Stimulated activated effector memory CD8-positive, alpha-beta T cell treated with anti-CD3 and anti-CD28 coated beads, Interleukin-12 subunit alpha, Interleukin-12 subunit beta, amount 100 ng/mL, for 72 hours (primary cell): ENCODE measurements around the gene GNL1.
A peak's percentile ranks its signal among the peaks of the same experiment; 100 is the strongest.

ENCODE experiments used
- ATAC-seq: fragments of 150-1000 bp; cut with Tn5 transposase; 2 replicates; pipeline ENCODE4 v1.10.0; 2021
- DNase-seq, 2 donors: peaks; one replicate each; pipeline ENCODE4 v3.0.0; 2021 to 2022; ENCODE audit warnings: low spot score in 2 of 2
- H3K27ac Mint-ChIP-seq: one replicate; pipeline ENCODE4 v1.8.0; 2022; ENCODE audit warnings: mild to moderate bottlenecking, mixed read lengths
- H3K36me3 Mint-ChIP-seq: one replicate; pipeline ENCODE4 v1.8.0; 2022; ENCODE audit warnings: mild to moderate bottlenecking, mixed read lengths
- H3K4me1 Mint-ChIP-seq: one replicate; pipeline ENCODE4 v1.8.0; 2022; ENCODE audit warnings: mixed read lengths
- H3K4me3 Mint-ChIP-seq: one replicate; pipeline ENCODE4 v1.8.0; 2022; ENCODE audit warnings: mild to moderate bottlenecking, mixed read lengths
- H3K9me3 Mint-ChIP-seq: one replicate; pipeline ENCODE4 v1.8.0; 2022; ENCODE audit warnings: mixed read lengths

The GNL1 gene

DNA sequence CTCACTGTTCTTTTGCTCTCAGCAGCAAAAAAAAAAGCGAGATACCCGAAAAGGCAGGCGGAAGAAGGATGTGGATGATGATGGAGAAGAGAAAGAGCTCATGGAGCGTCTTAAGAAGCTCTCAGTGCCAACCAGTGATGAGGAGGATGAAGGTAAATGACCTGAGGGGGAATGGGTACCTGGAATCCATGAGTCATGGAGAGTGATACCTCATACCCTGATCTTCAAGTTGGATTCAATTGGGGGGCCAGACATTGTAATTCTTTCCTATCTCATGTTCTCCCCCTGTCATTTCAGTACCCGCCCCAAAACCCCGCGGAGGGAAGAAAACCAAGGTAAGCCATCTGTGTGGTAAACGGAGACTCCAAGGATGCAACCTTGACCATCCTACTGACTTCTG is 21.8 kb upstream of the GNL1 start:
- no peak overlapping the region for H3K4me3 Mint-ChIP-seq
- peaks cover 100% of the 10 kb centered on the region for H3K36me3 Mint-ChIP-seq
- DNase-seq (no peak), ATAC-seq (no peak)
- peak overlapping the region; percentile 15 for H3K27ac Mint-ChIP-seq
- no peaks in the 10 kb centered on the region for H3K9me3 Mint-ChIP-seq
- peaks cover 26% of the 10 kb centered on the region for H3K4me1 Mint-ChIP-seq

GRCh38 chr6:30573113-30573512 is 16.8 kb upstream of the GNL1 start:
- H3K4me3 Mint-ChIP-seq: peak overlapping the region; percentile 97
- DNase-seq: no peak
- no peaks in the 10 kb centered on the region for H3K9me3 Mint-ChIP-seq
- no peak for ATAC-seq
- peak overlapping the region; percentile 99 for H3K27ac Mint-ChIP-seq
- H3K36me3 Mint-ChIP-seq: peaks cover 70% of the 10 kb centered on the region
- H3K4me1 Mint-ChIP-seq: peaks cover 69% of the 10 kb centered on the region

DNA sequence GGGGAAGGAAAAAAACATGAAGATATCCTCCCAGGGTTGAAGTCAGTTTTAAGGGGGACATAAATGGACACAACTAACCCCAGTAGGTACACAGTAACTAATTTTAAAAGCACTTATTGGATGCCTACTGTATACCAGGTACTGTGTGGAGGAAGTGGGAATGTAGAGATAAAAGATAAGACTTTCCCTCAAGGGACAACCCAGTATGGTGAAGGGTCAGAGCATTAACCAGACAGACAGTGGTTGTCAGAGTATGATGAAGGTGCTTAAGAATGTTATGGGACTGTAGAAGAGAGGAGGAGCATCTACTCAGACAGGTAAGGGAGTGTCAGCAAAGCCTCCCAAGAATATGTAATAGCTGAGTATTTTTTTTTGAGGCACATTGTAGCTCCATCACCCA is 15.9 kb upstream of the GNL1 start:
- ATAC-seq: no peak
- H3K4me1 Mint-ChIP-seq: peaks cover 64% of the 10 kb centered on the region

DNA sequence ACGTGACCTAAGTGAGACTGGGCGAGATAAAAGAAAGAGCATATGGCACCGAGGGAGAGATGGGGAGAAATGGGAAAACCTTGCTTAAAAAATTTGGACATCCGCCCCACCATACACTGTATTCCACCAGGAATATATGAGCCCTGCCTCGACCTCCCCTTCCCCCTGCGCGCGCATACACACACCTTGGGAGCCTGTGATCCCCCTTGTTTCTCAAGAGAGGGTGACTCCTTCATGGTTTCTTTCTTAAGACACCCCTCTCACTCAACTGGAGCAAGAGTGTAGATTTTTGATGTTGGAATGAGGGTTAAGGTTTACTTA is 15.4 kb upstream of the GNL1 start:
- H3K9me3 Mint-ChIP-seq: no peaks in the 10 kb centered on the region
- H3K36me3 Mint-ChIP-seq: peaks cover 56% of the 10 kb centered on the region
- peak overlapping the region; percentile 97 for H3K4me3 Mint-ChIP-seq
- H3K4me1 Mint-ChIP-seq: peaks cover 59% of the 10 kb centered on the region
- ATAC-seq: no peak
- peak overlapping the region; percentile 99 for H3K27ac Mint-ChIP-seq
- DNase-seq: no peak

More for the DNA sequence above, 15.9 kb upstream of the GNL1 start:
- Mint-ChIP-seq H3K36me3 (peaks cover 60% of the 10 kb centered on the region), H3K27ac (peak overlapping the region; percentile 99), H3K4me3 (peak overlapping the region; percentile 97), H3K9me3 (no peaks in the 10 kb centered on the region)
- no peak for DNase-seq

- Mint-ChIP-seq H3K4me1 (peaks cover 55% of the 10 kb centered on the region), H3K9me3 (no peaks in the 10 kb centered on the region), H3K4me3 (peak within 1 kb of the TSS; percentile 97), H3K27ac (peak within 1 kb of the TSS; percentile 99), H3K36me3 (peaks cover 51% of the 10 kb centered on the region)
- peak; percentile 100 for DNase-seq
- peak; percentile 95 for ATAC-seq
These were observed 14.9 kb upstream of the GNL1 start, which contains the start of gene ABCF1 for GRCh38 chr6:30571075-30571761. Gene ABCF1, plus strand, starts transcription at chr6:30571442. Its CDS starts 46 bp downstream, at chr6:30571488.

DNA sequence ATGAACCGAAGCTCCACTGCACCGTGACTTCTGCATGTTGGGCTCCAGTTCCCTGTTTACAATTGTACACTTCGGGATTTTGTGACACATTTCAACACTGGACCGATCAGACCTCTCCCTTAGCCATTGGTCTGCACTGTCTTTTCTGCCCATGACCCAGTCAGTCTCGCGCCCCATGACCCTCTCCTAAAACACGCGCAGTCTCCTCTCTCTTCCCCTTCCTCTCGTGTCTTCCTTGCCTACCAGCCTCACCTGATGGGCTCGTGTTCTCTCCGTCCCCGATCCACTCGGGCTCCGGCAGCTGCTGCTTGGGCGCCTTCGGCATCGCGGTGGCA is 14.4 kb upstream of the GNL1 start:
- H3K27ac Mint-ChIP-seq: peak overlapping the region; percentile 99
- H3K4me1 Mint-ChIP-seq: peaks cover 55% of the 10 kb centered on the region
- ATAC-seq (peak; percentile 12), DNase-seq (no peak)
- no peaks in the 10 kb centered on the region for H3K9me3 Mint-ChIP-seq
- peak overlapping the region; percentile 97 for H3K4me3 Mint-ChIP-seq
- H3K36me3 Mint-ChIP-seq: peaks cover 46% of the 10 kb centered on the region

GRCh38 chr6:30570263-30570662 is 14.0 kb upstream of the GNL1 start:
- DNase-seq (no peak), ATAC-seq (no peak)
- Mint-ChIP-seq H3K9me3 (no peaks in the 10 kb centered on the region), H3K36me3 (peaks cover 41% of the 10 kb centered on the region), H3K27ac (peak overlapping the region; percentile 99), H3K4me1 (peaks cover 55% of the 10 kb centered on the region), H3K4me3 (peak overlapping the region; percentile 97)

DNA sequence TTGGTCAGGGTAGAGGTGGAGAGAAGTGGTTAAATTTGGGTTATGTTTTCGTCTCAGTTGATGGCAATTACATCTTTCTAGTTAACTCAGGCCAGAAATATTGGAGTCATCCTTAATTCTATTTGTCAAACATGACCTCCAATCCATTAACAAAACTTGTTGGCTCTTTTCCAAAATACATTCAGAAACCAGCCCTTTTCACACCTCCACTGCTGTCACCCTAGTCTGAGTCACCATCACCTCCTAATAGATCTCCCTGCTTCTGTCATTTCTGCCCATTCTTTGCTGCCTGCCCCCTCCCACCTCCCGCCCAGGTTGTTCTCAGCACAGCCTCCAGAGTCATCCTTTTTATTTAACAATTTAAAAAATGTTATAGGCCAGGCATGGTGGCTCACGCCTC is 12.0 kb upstream of the GNL1 start:
- Mint-ChIP-seq H3K4me1 (peaks cover 50% of the 10 kb centered on the region), H3K27ac (peak overlapping the region; percentile 46), H3K9me3 (no peaks in the 10 kb centered on the region), H3K36me3 (peaks cover 37% of the 10 kb centered on the region), H3K4me3 (no peak overlapping the region)
- peak in 1 of 2 donors; percentile 64 for DNase-seq
- peak; percentile 71 for ATAC-seq

DNA sequence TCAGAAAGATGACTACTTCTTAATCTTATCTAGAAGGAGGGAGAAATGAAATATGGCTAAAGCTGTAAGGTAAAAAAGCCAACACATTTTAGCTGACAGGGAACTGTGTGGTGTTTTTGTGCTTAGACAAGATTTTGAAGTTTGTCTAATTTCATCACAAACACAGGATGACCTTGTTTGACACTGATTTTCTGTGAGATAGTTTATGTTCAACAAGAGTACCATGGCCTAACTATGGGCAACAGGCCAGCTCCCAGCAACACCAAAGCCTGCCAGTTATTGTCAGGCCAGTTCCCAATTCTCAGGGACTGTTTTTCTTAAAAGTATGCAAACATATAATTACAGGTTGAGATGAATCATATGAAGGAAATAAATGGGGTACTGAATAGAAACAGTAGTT is 9.5 kb upstream of the GNL1 start:
- no peaks in the 10 kb centered on the region for H3K9me3 Mint-ChIP-seq
- H3K4me3 Mint-ChIP-seq: no peak overlapping the region
- peaks cover 43% of the 10 kb centered on the region for H3K36me3 Mint-ChIP-seq
- H3K27ac Mint-ChIP-seq: peak overlapping the region; percentile 58
- DNase-seq: no peak
- no peak for ATAC-seq
- peaks cover 36% of the 10 kb centered on the region for H3K4me1 Mint-ChIP-seq

- Mint-ChIP-seq H3K36me3 (peaks cover 54% of the 10 kb centered on the region), H3K27ac (peak overlapping the region; percentile 39)
These were observed 7.8 kb upstream of the GNL1 start for GRCh38 chr6:30564114-30564513.

GRCh38 chr6:30562470-30563425 is 6.5 kb upstream of the GNL1 start:
- peak overlapping the region; percentile 41 for H3K27ac Mint-ChIP-seq
- H3K36me3 Mint-ChIP-seq: peaks cover 68% of the 10 kb centered on the region
- ATAC-seq (no peak), DNase-seq (no peak)
- H3K4me3 Mint-ChIP-seq: no peak overlapping the region
- peaks cover 25% of the 10 kb centered on the region for H3K4me1 Mint-ChIP-seq
- no peaks in the 10 kb centered on the region for H3K9me3 Mint-ChIP-seq

More at GRCh38 chr6:30564114-30564513, 7.8 kb upstream of the GNL1 start:
- Mint-ChIP-seq H3K4me3 (no peak overlapping the region), H3K9me3 (no peaks in the 10 kb centered on the region), H3K4me1 (peaks cover 20% of the 10 kb centered on the region)
- no peak for ATAC-seq
- no peak for DNase-seq

GRCh38 chr6:30560930-30561329 is 4.6 kb upstream of the GNL1 start:
- Mint-ChIP-seq H3K9me3 (no peaks in the 10 kb centered on the region), H3K36me3 (peaks cover 86% of the 10 kb centered on the region), H3K4me3 (no peak overlapping the region), H3K4me1 (peaks cover 39% of the 10 kb centered on the region), H3K27ac (no peak overlapping the region)
- ATAC-seq (no peak), DNase-seq (no peak)

GRCh38 chr6:30557683-30557981 is 1.3 kb upstream of the GNL1 start:
- Mint-ChIP-seq H3K36me3 (peaks cover 95% of the 10 kb centered on the region), H3K4me3 (peak overlapping the region; percentile 88), H3K27ac (peak overlapping the region; percentile 97), H3K9me3 (no peaks in the 10 kb centered on the region), H3K4me1 (peaks cover 63% of the 10 kb centered on the region)
- peak; percentile 2 for ATAC-seq
- DNase-seq: no peak

DNA sequence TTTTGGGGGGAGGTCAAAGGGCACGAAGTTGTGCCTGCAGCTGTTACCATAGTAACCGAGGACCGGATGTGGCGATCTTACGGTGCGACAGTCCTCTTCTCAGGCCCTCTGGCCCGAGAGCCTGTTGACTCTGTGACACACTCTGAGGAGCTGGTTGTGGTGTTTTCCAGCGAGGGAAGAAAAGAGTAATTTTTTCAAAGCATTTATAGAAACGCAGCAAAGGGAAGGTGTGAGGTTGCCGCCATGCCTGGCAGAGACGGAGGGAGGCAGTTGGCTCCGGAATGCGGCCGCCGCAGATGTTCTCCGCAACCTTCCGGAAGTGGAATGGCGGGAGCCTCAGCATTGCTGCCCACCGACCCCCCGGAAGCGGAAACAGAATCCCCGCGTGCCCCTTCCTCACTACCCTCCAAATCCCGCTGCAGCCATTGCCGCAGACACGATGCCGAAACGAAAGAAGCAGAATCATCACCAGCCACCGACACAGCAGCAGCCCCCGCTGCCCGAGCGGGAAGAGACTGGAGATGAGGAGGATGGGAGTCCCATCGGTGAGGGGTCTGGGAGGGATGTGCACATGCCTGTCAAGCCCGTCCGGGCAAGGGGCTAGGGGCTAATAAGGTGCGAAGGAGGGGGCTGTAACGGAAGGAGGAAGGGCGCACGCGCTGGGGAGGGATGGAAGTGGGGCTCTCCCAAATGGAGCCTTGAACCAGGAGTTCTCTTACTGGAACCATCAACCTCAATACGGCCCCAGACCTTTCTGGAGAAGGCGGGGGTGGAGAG is 805 bp upstream of the GNL1 start, which contains the start of gene PRR3:
Gene PRR3 (plus strand): TSS at position 390 of the 777 bp plus-strand sequence. CDS start 50 bp downstream, at position 440.
- peak; percentile 57 to 91 for DNase-seq
- Mint-ChIP-seq H3K36me3 (peaks cover 95% of the 10 kb centered on the region), H3K27ac (peak within 1 kb of the TSS; percentile 97), H3K4me1 (peaks cover 63% of the 10 kb centered on the region), H3K9me3 (no peaks in the 10 kb centered on the region), H3K4me3 (peak within 1 kb of the TSS; percentile 88)
- ATAC-seq: peak; percentile 85

- Mint-ChIP-seq H3K4me3 (peak overlapping the region; percentile 88), H3K9me3 (no peaks in the 10 kb centered on the region), H3K36me3 (peaks cover 98% of the 10 kb centered on the region), H3K27ac (peak overlapping the region; percentile 97), H3K4me1 (peaks cover 66% of the 10 kb centered on the region)
- DNase-seq: no peak
- ATAC-seq: no peak
These were observed 548 bp downstream of the GNL1 start for GRCh38 chr6:30555816-30556065.
